Gastrocnemius medialis (tissue), 4 donors: ENCODE measurements around the gene SERPINA9. TPM values are rescaled to one million over a fixed set of nuclear protein-coding genes. Genes with fewer than 3 reads are reported as not detected.

Experiments used
- ATAC-seq, 2 donors: fragments of 150-250 bp; one replicate each; pipeline ENCODE4 v1.9.1; 2016
- DNase-seq, 2 donors: peaks; one replicate each; pipeline ENCODE4 v3.0.0-alpha.2; 2019
- H3K27ac ChIP-seq, 4 donors: fragments of 200-600 bp; sonication (generic); 1 replicate in 1 of 4; 2 replicates in 3 of 4; pipeline ENCODE4 v1.5.1; 2016 to 2018; ENCODE audit warnings: mild to moderate bottlenecking in 2 of 4, moderate library complexity in 1 of 4
- H3K27me3 ChIP-seq, 3 donors: fragments of 200-600 bp; sonication (generic) in 2 of 3; 1 replicate in 1 of 3; 2 replicates in 2 of 3; pipeline versions ENCODE4 v1.5.1 to v1.6.0; 2016 to 2019; ENCODE audit warnings: mild to moderate bottlenecking in 1 of 3, moderate library complexity in 1 of 3
- H3K36me3 ChIP-seq, 2 donors: fragments of 200-600 bp; sonication (generic) in 1 of 2; one replicate each; pipeline ENCODE4 v1.5.1; 2017 to 2018
- H3K4me1 ChIP-seq, 2 donors: fragments of 200-600 bp; sonication (generic) in 1 of 2; one replicate each; pipeline ENCODE4 v1.5.1; 2016 to 2017; ENCODE audit warnings: mild to moderate bottlenecking in 2 of 2
- H3K4me3 ChIP-seq, 4 donors: fragments of 200-600 bp; sonication (generic) in 3 of 4; 1 replicate in 1 of 4; 2 replicates in 3 of 4; pipeline ENCODE4 v1.5.1; 2016 to 2019; ENCODE audit warnings: mild to moderate bottlenecking in 2 of 4
- H3K9me3 ChIP-seq, 3 donors: fragments of 200-600 bp; sonication (generic) in 2 of 3; 1 replicate in 1 of 3; 2 replicates in 2 of 3; pipeline ENCODE4 v1.5.1; 2016 to 2019
- CTCF ChIP-seq, 5 experiments: fragments of 450-650 bp in 3 of 5; fragments of 200-600 bp in 2 of 5; sonication (generic) in 2 of 5; IDR thresholded peaks in 4 of 5; conservative IDR thresholded peaks in 1 of 5; 1 replicate in 4 of 5; 2 replicates in 1 of 5; pipeline ENCODE4 v1.5.1; 2016 to 2019; ENCODE audit warnings: antibody characterized with exemption in 5 of 5, mild to moderate bottlenecking in 3 of 5, moderate library complexity in 3 of 5
- POLR2A ChIP-seq, 2 donors: fragments of 450-650 bp; IDR thresholded peaks; one replicate each; pipeline ENCODE4 v1.6.1; 2017; ENCODE audit warnings: antibody characterized with exemption in 2 of 2, mild to moderate bottlenecking in 2 of 2, moderate library complexity in 2 of 2
- in situ Hi-C, 4 donors: fragments of 200-750 bp; cut with MboI; loops; one replicate each; pipeline versions ENCODE4 v1.15.0 to v1.8.0; 2017; ENCODE audit warnings: low sequenced_read_pairs in 4 of 4
- intact Hi-C: fragments of 100-400 bp; cut with DNase I; formaldehyde crosslinking; loops from one replicate; pipeline ENCODE4 v1.15.1; 2023; ENCODE audit warnings: low total_unique reads
- total RNA-seq, 4 donors: library from RNA; depleted of rRNA; stranded (reverse); fragments of >200 nt; gene quantifications; one replicate each; pipeline versions ENCODE4 v1.1.0 to v1.2.3, GENCODE V29; 2016

The SERPINA9 gene
- total RNA-seq, 4 donors from 2014 or later: not detected

- TF ChIP-seq POLR2A (IDR thresholded peaks at IDR 0.05) (no peak), CTCF (IDR thresholded peaks at IDR 0.05 in 4 of 5, conservative IDR thresholded peaks at IDR 0.05 in 1 of 5) (no peak)
- peaks cover 0 to 6% (median 0%) of the 10 kb centered on the region in 3 donors for H3K27me3 ChIP-seq
- intact Hi-C loops (no loop called here), in situ Hi-C loops (no loop called here)
- H3K4me3 ChIP-seq: no peak overlapping the region
- no peaks in the 10 kb centered on the region for H3K4me1 ChIP-seq
- no peaks in the 10 kb centered on the region for H3K36me3 ChIP-seq
- no peaks in the 10 kb centered on the region for H3K9me3 ChIP-seq
- H3K27ac ChIP-seq: no peak overlapping the region
- no peak for DNase-seq
- ATAC-seq: no peak
Observed at GRCh38 chr14:94439453-94440057, 36.4 kb downstream of the SERPINA9 start.

GRCh38 chr14:94428610-94429009, 47.4 kb downstream of the SERPINA9 start:
- in situ Hi-C loops (no loop called here), intact Hi-C loops (no loop called here)
- Histone ChIP-seq H3K9me3 (no peaks in the 10 kb centered on the region), H3K4me1 (no peaks in the 10 kb centered on the region), H3K27ac (no peak overlapping the region), H3K36me3 (no peaks in the 10 kb centered on the region), H3K4me3 (no peak overlapping the region), H3K27me3 (no peaks in the 10 kb centered on the region)
- TF ChIP-seq CTCF (IDR thresholded peaks at IDR 0.05 in 4 of 5, conservative IDR thresholded peaks at IDR 0.05 in 1 of 5): no peak
- no peak for TF ChIP-seq POLR2A (IDR thresholded peaks at IDR 0.05)
- ATAC-seq (no peak), DNase-seq (no peak)

GRCh38 chr14:94427016-94427613, 48.9 kb downstream of the SERPINA9 start:
- no peak for DNase-seq
- Histone ChIP-seq H3K36me3 (no peaks in the 10 kb centered on the region), H3K27ac (no peak overlapping the region), H3K27me3 (no peaks in the 10 kb centered on the region), H3K4me3 (no peak overlapping the region), H3K4me1 (no peaks in the 10 kb centered on the region), H3K9me3 (no peaks in the 10 kb centered on the region)
- ATAC-seq: no peak
- intact Hi-C loops (no loop called here), in situ Hi-C loops (no loop called here)
- TF ChIP-seq POLR2A (IDR thresholded peaks at IDR 0.05) (no peak), CTCF (IDR thresholded peaks at IDR 0.05 in 4 of 5, conservative IDR thresholded peaks at IDR 0.05 in 1 of 5) (no peak)

GRCh38 chr14:94426526-94426925, 49.5 kb downstream of the SERPINA9 start:
- in situ Hi-C loops (no loop called here), intact Hi-C loops (no loop called here)
- Histone ChIP-seq H3K9me3 (no peaks in the 10 kb centered on the region), H3K4me3 (no peak overlapping the region), H3K27ac (no peak overlapping the region), H3K4me1 (no peaks in the 10 kb centered on the region), H3K36me3 (no peaks in the 10 kb centered on the region), H3K27me3 (no peaks in the 10 kb centered on the region)
- TF ChIP-seq CTCF (IDR thresholded peaks at IDR 0.05 in 4 of 5, conservative IDR thresholded peaks at IDR 0.05 in 1 of 5) (no peak), POLR2A (IDR thresholded peaks at IDR 0.05) (no peak)
- DNase-seq: no peak
- ATAC-seq: no peak
